Testis (tissue), 2 donors: ENCODE results near the gene PTPRG.

Source experiments
- POLR2A ChIP-seq: fragments of 450-650 bp; IDR thresholded peaks from one replicate; pipeline ENCODE4 v1.6.1; 2017; ENCODE audit warnings: antibody characterized with exemption, mild to moderate bottlenecking, moderate library complexity
- TF ChIP-seq, protein P1 (sequence below), 3 experiments: fragments of 450-650 bp in 2 of 3; fragments of 200-600 bp in 1 of 3; sonication (generic) in 1 of 3; IDR thresholded peaks; one replicate each; pipeline ENCODE4 v1.5.1; 2016 to 2019; ENCODE audit warnings: antibody characterized with exemption in 3 of 3, mild to moderate bottlenecking in 2 of 3, moderate library complexity in 1 of 3

DNA sequence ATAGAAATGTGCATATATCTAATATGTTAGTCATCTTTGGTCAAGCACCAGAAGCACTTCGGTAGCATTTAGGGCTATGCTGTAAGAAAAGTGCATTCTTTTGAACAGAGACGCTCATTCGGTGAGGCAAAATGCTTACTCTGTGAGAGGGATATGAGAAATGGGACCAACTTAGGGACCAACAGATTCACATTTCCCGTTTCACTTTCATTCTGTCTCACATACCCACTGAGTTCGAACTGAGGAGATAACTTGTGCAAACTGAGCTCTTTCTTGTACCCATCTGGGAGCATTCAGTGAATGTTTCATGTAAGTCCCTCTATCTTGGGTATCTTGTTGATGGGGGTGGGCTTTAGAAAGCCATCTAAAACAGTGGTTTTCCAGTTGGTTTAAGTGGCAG, 676.6 kb downstream of the PTPRG start:
- TF ChIP-seq, protein P1, sequence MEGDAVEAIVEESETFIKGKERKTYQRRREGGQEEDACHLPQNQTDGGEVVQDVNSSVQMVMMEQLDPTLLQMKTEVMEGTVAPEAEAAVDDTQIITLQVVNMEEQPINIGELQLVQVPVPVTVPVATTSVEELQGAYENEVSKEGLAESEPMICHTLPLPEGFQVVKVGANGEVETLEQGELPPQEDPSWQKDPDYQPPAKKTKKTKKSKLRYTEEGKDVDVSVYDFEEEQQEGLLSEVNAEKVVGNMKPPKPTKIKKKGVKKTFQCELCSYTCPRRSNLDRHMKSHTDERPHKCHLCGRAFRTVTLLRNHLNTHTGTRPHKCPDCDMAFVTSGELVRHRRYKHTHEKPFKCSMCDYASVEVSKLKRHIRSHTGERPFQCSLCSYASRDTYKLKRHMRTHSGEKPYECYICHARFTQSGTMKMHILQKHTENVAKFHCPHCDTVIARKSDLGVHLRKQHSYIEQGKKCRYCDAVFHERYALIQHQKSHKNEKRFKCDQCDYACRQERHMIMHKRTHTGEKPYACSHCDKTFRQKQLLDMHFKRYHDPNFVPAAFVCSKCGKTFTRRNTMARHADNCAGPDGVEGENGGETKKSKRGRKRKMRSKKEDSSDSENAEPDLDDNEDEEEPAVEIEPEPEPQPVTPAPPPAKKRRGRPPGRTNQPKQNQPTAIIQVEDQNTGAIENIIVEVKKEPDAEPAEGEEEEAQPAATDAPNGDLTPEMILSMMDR (IDR thresholded peaks at IDR 0.05) = no peak
- no peak for TF ChIP-seq POLR2A
